ENCODE measurements around the gene TSHZ3. TPM values are rescaled to one million over a fixed set of nuclear protein-coding genes. Genes with fewer than 3 reads are reported as not detected.

TSHZ3 gene
- total RNA-seq, 1 donor from 2014 or later, result 82.5 TPM

DNA sequence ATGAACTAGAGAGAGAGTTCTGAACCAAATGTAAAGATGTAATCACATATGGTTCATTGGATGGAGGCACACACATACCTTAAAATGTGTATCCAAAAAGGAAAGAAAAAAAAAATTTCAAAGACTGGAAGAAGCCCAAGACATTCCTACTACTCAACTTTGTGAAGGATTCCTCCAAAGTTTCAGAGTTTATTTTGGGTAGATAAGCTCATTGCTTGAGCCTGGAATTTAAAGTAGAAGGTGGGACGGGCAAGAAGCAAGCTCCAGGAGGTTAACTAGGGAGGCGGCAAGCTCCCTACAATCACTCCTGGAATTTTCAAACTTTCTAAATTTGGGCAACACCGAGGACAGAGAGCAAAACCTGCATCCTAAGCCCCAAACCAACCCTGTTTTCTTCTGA is 1.9 kb downstream of the TSHZ3 start:
- Mint-ChIP-seq H3K36me3 (peaks cover 11% of the 10 kb centered on the region), H3K27me3 (ENCODE audit: low read depth) (peaks cover 38% of the 10 kb centered on the region), H3K27ac (peak overlapping the region; percentile 86), H3K9me3 (no peaks in the 10 kb centered on the region), H3K4me3 (peak overlapping the region; percentile 91), H3K4me1 (peaks cover 61% of the 10 kb centered on the region)
- TF ChIP-seq, protein P1, sequence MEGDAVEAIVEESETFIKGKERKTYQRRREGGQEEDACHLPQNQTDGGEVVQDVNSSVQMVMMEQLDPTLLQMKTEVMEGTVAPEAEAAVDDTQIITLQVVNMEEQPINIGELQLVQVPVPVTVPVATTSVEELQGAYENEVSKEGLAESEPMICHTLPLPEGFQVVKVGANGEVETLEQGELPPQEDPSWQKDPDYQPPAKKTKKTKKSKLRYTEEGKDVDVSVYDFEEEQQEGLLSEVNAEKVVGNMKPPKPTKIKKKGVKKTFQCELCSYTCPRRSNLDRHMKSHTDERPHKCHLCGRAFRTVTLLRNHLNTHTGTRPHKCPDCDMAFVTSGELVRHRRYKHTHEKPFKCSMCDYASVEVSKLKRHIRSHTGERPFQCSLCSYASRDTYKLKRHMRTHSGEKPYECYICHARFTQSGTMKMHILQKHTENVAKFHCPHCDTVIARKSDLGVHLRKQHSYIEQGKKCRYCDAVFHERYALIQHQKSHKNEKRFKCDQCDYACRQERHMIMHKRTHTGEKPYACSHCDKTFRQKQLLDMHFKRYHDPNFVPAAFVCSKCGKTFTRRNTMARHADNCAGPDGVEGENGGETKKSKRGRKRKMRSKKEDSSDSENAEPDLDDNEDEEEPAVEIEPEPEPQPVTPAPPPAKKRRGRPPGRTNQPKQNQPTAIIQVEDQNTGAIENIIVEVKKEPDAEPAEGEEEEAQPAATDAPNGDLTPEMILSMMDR (IDR thresholded peaks at IDR 0.05; ENCODE audit: unreplicated experiment), result no peak
- DNase-seq (ENCODE audit: low spot score in 2 of 2, unreplicated experiment in 2 of 2), result no peak

DNA sequence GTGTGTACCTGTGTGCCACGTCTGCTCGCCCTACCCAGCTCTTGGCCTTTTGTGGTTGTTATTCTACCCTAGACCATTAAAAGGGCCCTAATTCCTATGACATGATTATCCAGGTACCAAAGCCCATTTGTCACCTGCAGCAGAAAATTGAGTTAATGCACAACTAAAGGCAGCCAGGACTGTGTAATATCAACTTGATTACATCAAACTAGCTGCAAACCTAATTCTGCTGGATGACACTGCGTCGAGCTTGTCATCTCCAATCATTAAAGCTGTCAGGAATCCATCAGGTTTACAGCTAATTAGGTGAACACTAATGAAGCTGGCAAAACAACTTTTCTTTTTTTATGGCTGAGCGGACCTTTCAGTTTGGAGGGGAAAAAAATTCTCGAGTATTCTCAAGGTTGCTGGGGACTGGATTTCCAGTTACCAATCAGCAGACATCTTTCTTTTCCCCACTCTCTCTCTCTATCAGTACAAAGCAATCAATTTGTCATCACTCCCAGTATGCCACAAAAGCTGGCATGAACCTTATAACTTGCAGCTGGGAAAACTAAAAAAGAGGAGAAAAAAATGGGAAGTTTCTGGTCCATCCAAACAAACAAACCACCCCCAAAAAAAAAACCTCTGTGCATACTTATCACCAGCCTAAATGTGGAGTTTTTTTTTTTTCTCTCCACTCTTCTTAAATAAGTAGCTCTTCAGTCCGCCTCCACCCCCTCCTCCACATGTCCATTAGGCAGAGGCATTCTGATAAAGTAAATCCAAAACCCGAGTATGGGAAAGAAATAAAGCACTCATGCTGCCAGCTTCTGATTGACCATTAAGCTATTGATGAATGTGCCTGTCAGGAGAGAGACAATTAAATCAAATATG is 2.8 kb downstream of the TSHZ3 start:
- no peaks in the 10 kb centered on the region for H3K9me3 Mint-ChIP-seq
- peaks cover 60% of the 10 kb centered on the region for H3K4me1 Mint-ChIP-seq
- H3K36me3 Mint-ChIP-seq, result peaks cover 11% of the 10 kb centered on the region
- H3K27ac Mint-ChIP-seq, result peak overlapping the region; percentile 61
- DNase-seq (ENCODE audit: low spot score in 2 of 2, unreplicated experiment in 2 of 2), result no peak
- peaks cover 32% of the 10 kb centered on the region for H3K27me3 Mint-ChIP-seq (ENCODE audit: low read depth)
- TF ChIP-seq, protein P1 (IDR thresholded peaks at IDR 0.05; ENCODE audit: unreplicated experiment), result no peak
- H3K4me3 Mint-ChIP-seq, result peak overlapping the region; percentile 91

DNA sequence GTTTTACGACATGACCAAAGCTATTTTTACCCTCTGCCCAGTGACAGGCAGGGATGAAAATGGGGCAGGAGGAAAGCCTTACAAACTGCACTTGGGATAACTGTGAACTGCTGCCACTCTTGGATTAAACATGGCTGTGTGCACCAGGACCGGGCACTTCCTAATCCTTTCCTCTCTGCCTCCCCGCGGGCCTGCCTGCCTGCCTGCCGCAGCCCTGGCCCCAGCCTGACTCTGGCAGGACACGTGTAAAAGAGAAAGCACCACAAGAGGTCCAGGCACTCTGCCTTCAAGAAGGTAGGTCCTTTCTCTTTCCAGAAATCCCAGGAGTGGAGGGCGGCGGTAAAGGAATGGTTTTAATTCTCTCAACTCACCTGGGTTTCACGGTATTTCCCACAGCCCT is 4.8 kb downstream of the TSHZ3 start:
- Mint-ChIP-seq H3K27ac (peak overlapping the region; percentile 30), H3K36me3 (peaks cover 11% of the 10 kb centered on the region), H3K4me3 (peak overlapping the region; percentile 91), H3K4me1 (peaks cover 79% of the 10 kb centered on the region), H3K27me3 (ENCODE audit: low read depth) (peaks cover 32% of the 10 kb centered on the region), H3K9me3 (no peaks in the 10 kb centered on the region)
- TF ChIP-seq, protein P1 (IDR thresholded peaks at IDR 0.05; ENCODE audit: unreplicated experiment), result no peak
- DNase-seq (ENCODE audit: low spot score in 2 of 2, unreplicated experiment in 2 of 2), result no peak

DNA sequence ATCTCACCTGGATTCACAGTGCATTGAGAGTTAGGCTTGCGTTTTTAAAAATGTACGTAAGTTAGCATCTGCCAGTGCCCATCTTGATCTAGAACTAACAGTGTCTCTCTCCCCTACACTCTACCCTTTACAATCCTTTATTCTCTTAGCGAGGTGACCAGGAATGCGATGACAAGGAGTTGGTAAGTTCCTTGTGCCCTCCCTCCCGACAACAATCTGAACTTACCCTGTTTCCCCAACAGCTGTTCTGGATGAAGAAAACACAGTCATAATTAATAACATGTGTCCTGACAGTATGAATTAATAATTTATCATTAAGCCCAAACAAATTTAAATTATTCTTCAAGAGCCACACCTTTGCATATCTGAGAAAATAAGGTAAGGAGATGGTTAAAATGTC is 6.3 kb downstream of the TSHZ3 start:
- TF ChIP-seq, protein P1 (IDR thresholded peaks at IDR 0.05; ENCODE audit: unreplicated experiment), result no peak
- Mint-ChIP-seq H3K4me1 (peaks cover 88% of the 10 kb centered on the region), H3K4me3 (peak overlapping the region; percentile 13), H3K27me3 (ENCODE audit: low read depth) (peaks cover 27% of the 10 kb centered on the region), H3K9me3 (no peaks in the 10 kb centered on the region), H3K36me3 (peaks cover 11% of the 10 kb centered on the region), H3K27ac (peak overlapping the region; percentile 43)
- DNase-seq (ENCODE audit: low spot score in 2 of 2, unreplicated experiment in 2 of 2), result no peak

DNA sequence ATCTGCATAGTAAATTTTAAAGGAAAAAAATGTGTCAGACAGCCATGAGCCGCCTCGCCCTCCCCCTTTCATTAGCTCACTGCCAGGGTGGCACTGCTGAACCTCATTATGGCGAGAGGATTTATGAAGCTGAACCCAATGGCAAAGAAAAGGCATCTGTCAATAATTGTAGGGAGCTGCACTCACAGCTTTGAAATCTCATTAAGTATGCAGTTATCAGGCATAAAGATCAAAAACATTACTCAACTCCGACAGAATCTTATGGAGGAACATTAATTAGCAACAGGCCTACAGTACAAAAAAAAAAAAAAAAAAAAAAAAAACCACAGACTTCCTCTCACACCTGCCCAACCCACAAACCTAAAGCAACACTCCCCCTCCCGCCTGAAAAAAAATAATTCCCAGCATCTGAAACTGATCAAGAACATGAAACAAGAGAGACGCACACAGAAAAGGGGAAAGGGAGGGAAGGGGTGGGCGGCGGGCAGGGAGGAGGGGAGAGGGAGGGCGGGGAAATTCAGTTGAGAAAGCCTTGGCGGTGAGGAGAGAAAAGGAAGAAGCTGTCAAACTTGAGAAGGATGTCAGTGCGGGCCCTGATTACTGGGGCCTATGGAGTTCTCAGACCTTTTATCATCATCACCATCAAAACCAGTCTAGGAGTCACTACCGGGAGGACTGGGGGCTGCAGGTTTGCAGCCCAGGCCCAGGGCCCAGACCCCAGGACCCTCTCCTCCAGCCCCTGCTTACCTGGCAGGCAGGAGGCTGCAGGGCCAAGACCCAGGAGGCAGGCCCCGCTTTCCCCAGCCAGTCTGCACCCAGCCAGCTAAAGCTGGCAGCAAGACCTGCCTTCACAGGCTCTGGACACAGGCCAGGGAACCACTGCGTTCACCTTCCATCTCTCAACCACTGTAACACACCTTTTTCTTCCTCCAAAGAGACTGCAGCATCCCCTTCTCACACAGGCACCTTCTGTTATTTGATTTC is 8.9 kb downstream of the TSHZ3 start:
- H3K27ac Mint-ChIP-seq, result peak overlapping the region; percentile 86
- peaks cover 88% of the 10 kb centered on the region for H3K4me1 Mint-ChIP-seq
- H3K4me3 Mint-ChIP-seq, result peak overlapping the region; percentile 40
- no peaks in the 10 kb centered on the region for H3K9me3 Mint-ChIP-seq
- TF ChIP-seq, protein P1 (IDR thresholded peaks at IDR 0.05; ENCODE audit: unreplicated experiment), result no peak
- DNase-seq (ENCODE audit: low spot score in 2 of 2, unreplicated experiment in 2 of 2), result peak in 1 of 2 experiments; percentile 38
- peaks cover 20% of the 10 kb centered on the region for H3K36me3 Mint-ChIP-seq
- H3K27me3 Mint-ChIP-seq (ENCODE audit: low read depth), result peaks cover 14% of the 10 kb centered on the region

Data from mesothelial cell of epicardium (in vitro differentiated cells).